GM23248 (cell line): ENCODE measurements around the gene LGI2. TPM values are rescaled to one million over a fixed set of nuclear protein-coding genes. Genes with fewer than 3 reads are reported as not detected.

Experiments used
- DNase-seq: peaks from one replicate; pipeline ENCODE4 v3.0.0-alpha.2; 2015
- H2AFZ ChIP-seq: fragments of 200-600 bp; sonication (generic); 2 replicates; pipeline ENCODE4 v1.6.1; 2016; ENCODE audit warnings: antibody characterized with exemption
- H3F3A ChIP-seq: fragments of 200-600 bp; sonication (generic); 2 replicates; pipeline ENCODE4 v1.6.1; 2016; ENCODE audit warnings: mild to moderate bottlenecking, antibody characterized with exemption, mixed run types; ENCODE audit not compliant: insufficient read depth
- H3K27ac ChIP-seq: fragments of 200-600 bp; sonication (generic); 2 replicates; pipeline ENCODE4 v1.5.1; 2016; ENCODE audit warnings: mild to moderate bottlenecking
- H3K27me3 ChIP-seq: fragments of 200-600 bp; sonication (generic); replicated peaks from 2 replicates; pipeline ENCODE4 v1.6.1; 2016; ENCODE audit warnings: mild to moderate bottlenecking; ENCODE audit not compliant: insufficient read depth
- H3K36me3 ChIP-seq: fragments of 200-600 bp; sonication (generic); 2 replicates; pipeline ENCODE4 v1.6.1; 2016; ENCODE audit warnings: low read depth, mild to moderate bottlenecking
- H3K4me1 ChIP-seq: fragments of 200-600 bp; sonication (generic); 2 replicates; pipeline ENCODE4 v1.6.1; 2016; ENCODE audit warnings: mild to moderate bottlenecking; ENCODE audit not compliant: insufficient read depth
- H3K4me2 ChIP-seq: fragments of 200-600 bp; sonication (generic); one replicate; pipeline ENCODE4 v1.6.1; 2016; ENCODE audit warnings: mild to moderate bottlenecking; ENCODE audit not compliant: unreplicated experiment
- H3K4me3 ChIP-seq: fragments of 200-600 bp; sonication (generic); 2 replicates; pipeline ENCODE4 v1.5.1; 2016; ENCODE audit warnings: mild to moderate bottlenecking
- H3K79me2 ChIP-seq: fragments of 200-600 bp; sonication (generic); 2 replicates; pipeline ENCODE4 v1.6.1; 2016; ENCODE audit warnings: mild to moderate bottlenecking; ENCODE audit not compliant: insufficient read depth
- H3K9ac ChIP-seq: fragments of 200-600 bp; sonication (generic); 2 replicates; pipeline ENCODE4 v1.6.1; 2016; ENCODE audit warnings: mild to moderate bottlenecking
- H3K9me2 ChIP-seq: fragments of 200-600 bp; sonication (generic); 2 replicates; pipeline ENCODE4 v1.6.1; 2016; ENCODE audit warnings: mixed run types, mild to moderate bottlenecking, moderate library complexity; ENCODE audit not compliant: insufficient read depth
- H3K9me3 ChIP-seq: fragments of 200-600 bp; sonication (generic); one replicate; pipeline ENCODE4 v1.6.1; 2017; ENCODE audit warnings: low read depth
- H4K20me1 ChIP-seq: fragments of 200-600 bp; sonication (generic); 2 replicates; pipeline ENCODE4 v1.6.0; 2016; ENCODE audit not compliant: insufficient read depth
- EZH2 ChIP-seq: fragments of 200-600 bp; sonication (generic); IDR thresholded peaks from 2 replicates; pipeline ENCODE4 v1.6.1; 2018; ENCODE audit warnings: antibody characterized with exemption, mild to moderate bottlenecking; ENCODE audit not compliant: insufficient read depth, poor library complexity, severe bottlenecking
- EZH2phosphoT487 ChIP-seq: fragments of 200-600 bp; sonication (generic); IDR thresholded peaks from 2 replicates; pipeline ENCODE4 v1.6.1; 2018; ENCODE audit warnings: antibody characterized with exemption, moderate library complexity, mild to moderate bottlenecking, low read depth; ENCODE audit not compliant: insufficient read depth
- in situ Hi-C: fragments of 300-500 bp; cut with MboI; formaldehyde crosslinking; loops from 2 replicates; pipeline ENCODE4 v1.15.0; 2020
- polyA plus RNA-seq: library from polyadenylated mRNA; unstranded; fragments of >200 nt; fragmentation: Nextera tagmentation; extraction: Ambion mirVana; gene quantifications from 2 replicates; pipeline ENCODE4 v1.2.1, GENCODE V29; 2016
- total RNA-seq: library from RNA; depleted of rRNA; stranded (reverse); fragments of >200 nt; shearing (Covaris generic); gene quantifications from 2 replicates; pipeline ENCODE4 v1.2.3, GENCODE V29; 2014; rRNA removed

LGI2 gene
- total and polyA plus RNA-seq, 2 experiments from 2014 or later, result not detected

DNA sequence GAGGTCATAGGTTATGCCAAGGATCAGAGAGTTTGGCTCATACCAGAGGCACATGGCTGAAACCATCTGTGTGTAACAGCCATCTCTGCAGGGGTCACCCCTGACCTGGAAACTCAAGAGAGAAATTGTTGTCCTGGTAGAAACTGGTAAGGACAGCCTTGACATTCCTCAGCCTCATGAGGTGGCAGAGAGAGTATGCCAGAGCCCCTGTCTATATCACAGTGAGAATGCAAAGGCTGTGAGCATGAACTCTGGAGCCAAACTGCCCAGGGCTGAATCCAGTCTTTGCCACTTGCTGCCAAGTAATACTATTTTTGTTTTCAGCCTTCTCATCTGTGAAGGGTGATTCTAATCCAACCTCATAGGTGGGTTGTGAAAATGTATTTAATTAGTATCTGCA is 80.8 kb downstream of the LGI2 start:
- TF ChIP-seq EZH2phosphoT487, result no peak
- TF ChIP-seq EZH2, result no peak
- Histone ChIP-seq H3K27ac (no peak overlapping the region), H3K27me3 (peaks cover 37% of the 10 kb centered on the region), H4K20me1 (no peaks in the 10 kb centered on the region), H3K4me3 (no peak overlapping the region), H3K9me3 (no peaks in the 10 kb centered on the region), H3K4me2 (no peak overlapping the region), H2AFZ (no peak overlapping the region), H3K79me2 (no peaks in the 10 kb centered on the region), H3K36me3 (no peaks in the 10 kb centered on the region), H3K9me2 (no peaks in the 10 kb centered on the region), H3K9ac (no peak overlapping the region), H3K4me1 (no peaks in the 10 kb centered on the region), H3F3A (no peaks in the 10 kb centered on the region)
- DNase-seq, result no peak
- in situ Hi-C loops, result no loop called here

Other genes with a start within 250 kb of the LGI2 start
- gene SOD3, start 235.4 kb downstream of the LGI2 start, total RNA-seq, result 3.8 and 8.2 TPM in 2 replicates
- 9.2 and 10.1 TPM in 2 replicates for gene SOD3, start 235.4 kb downstream of the LGI2 start, polyA plus RNA-seq
- gene CCDC149, start 117.9 kb downstream of the LGI2 start, total RNA-seq, result 5.8 and 6.1 TPM in 2 replicates
- gene CCDC149, start 117.9 kb downstream of the LGI2 start, polyA plus RNA-seq, result 8.3 and 9.7 TPM in 2 replicates
- gene SEPSECS, start 129.5 kb upstream of the LGI2 start, total RNA-seq, result 4.9 and 7.6 TPM in 2 replicates
- gene SEPSECS, start 129.5 kb upstream of the LGI2 start, polyA plus RNA-seq, result 4.3 and 4.9 TPM in 2 replicates
- 28.0 and 29.2 TPM in 2 replicates for gene PI4K2B, start 203.1 kb upstream of the LGI2 start, total RNA-seq
- gene PI4K2B, start 203.1 kb upstream of the LGI2 start, polyA plus RNA-seq, result 13.6 TPM in 2 replicates